Middle frontal gyrus (tissue), 1 donor: Measurements from ENCODE around the gene DENND10.
"Not testable (repeated sequence)": the region's sequence is repeated elsewhere in the genome, so short reads cannot be mapped to it uniquely, and the experiment has no call there.

Source experiments
- DNase-seq: peaks from one replicate; pipeline ENCODE4 v3.0.0-alpha.2; 2015; ENCODE audit warnings: low spot score; ENCODE audit errors: extremely low spot score

DENND10 gene

GRCh38 chr10:119165171-119166117 lies 61.5 kb downstream of the DENND10 start, which contains the start of gene SFXN4:
Gene SFXN4 (minus strand): TSS chr10:119165714. CDS start chr10:119165647, 67 bp downstream.
- peak; percentile 47 for DNase-seq

GRCh38 chr10:119166118-119166500 lies 62.2 kb downstream of the DENND10 start:
- no peak for DNase-seq

DNA sequence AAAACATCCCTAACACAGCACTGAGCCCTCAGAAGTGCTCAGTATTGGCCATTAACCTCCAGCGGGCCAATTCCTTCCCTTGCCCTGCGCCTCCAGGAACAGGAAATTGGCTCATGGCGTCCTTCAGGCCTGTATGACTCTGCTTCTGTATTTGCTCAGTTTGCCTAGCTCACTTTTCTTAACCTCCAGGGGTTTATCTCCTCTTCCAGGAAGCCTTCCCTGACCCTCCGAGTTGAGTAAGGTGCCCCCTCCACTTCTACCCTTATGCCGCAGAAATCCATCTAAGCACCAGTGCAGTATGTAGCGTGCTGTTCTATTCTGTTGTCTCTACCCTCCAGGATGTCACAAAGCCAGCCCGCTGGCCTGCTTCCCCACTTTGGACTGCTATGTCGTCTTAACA lies 62.7 kb downstream of the DENND10 start:
- no peak for DNase-seq

- no peak for DNase-seq
Measured at GRCh38 chr10:119167041-119167440, 63.1 kb downstream of the DENND10 start.

- DNase-seq, result no peak
Measured at GRCh38 chr10:119174109-119174508, 70.2 kb downstream of the DENND10 start.

GRCh38 chr10:119176166-119176565 lies 72.3 kb downstream of the DENND10 start:
- DNase-seq, result no peak

DNA sequence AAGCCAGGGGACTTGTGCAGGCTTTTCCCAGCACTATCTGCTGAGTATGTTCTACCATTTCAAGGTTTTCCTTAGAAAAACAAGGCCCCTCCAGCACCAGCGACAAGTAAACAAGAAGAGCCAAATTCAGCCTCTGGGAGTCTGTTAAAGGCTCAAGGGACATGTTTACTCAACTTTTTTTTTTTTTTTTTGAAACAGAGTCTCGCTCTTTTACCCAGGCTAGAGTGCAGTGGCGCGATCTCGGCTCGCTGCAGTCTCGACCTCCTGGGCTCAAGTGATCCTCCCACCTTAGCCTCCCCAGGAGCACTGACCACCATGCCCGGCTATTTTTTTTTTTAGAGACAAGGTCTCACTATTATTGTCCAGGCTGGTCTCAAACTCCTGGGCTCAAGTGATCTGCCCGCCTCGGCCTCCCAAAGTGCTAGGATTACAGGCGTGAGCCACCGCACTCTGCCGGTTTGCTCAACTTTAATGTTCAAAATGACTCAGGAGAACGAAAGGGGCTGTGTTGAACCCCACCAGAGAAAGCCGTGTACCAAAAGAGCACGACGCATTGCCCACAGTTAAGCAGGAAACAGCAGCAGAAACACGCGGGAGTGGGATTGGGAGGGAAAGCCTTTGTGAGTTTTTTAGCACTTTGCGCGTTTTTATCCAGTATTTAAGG lies 73.9 kb downstream of the DENND10 start:
- no peak for DNase-seq

DNA sequence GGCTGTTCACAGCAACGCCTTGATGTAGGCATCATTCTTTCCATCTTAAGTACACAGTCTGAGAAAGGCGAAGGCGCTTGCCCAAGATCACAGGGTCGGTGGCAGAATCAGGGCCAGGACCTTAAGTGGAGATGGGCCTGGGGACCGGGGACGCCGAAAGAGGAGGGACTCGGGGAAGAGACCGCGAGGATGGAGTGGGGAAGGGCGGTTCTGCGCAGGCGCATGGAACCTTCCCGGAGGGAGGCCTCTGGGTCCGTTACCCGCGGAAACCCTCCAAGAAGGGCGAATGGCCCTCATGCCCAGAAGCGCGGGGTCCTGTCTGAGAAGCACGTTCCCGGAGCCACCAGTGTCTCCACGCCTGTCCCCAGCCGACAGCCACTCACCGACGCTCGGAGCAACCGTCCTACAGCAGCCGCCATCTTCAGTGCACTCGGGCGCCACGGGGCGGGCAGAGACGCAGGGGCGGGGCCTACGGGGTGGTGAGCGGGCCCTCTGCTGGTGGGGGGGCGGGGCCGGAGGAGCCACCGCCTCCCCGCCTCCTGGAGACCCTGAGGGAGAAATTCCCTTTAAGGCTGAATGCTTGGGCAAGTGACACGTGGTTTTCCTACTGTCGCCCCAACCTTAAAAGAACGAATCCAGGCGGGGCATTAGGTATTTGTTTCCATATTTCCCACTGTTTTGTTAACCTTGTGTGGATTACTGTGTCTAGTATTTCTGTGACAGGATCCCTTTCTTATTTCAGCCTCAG lies 74.6 kb downstream of the DENND10 start, which contains the start of gene PRDX3:
TSS of gene PRDX3 (minus strand) at position 441 of the 748 bp plus-strand sequence. CDS start at position 419, 22 bp downstream.
- DNase-seq, result peak; percentile 73

DNA sequence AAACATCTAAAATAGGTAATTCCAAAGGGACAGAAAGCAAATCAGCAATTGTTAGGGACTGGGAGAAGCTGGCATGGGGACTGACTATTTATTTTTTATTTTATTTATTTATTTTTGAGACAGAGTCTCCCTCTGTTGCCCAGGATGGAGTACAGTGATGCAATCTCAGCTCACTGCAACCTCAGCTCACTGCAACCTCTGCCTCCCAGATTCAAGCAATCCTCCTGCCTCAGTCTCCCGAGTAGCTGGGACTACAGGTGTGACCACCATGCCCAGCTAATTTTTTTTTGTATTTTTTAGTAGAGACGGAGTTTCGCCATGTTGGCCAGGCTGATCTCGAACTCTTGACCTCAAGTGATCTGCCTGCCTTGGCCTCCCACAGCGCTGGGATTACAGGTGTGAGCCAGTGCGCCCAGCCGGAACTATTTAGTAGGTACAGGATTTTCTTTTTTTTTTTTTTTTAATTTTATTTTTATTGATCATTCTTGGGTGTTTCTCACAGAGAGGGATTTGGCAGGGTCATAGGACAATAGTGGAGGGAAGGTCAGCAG lies 77.0 kb downstream of the DENND10 start:
- DNase-seq, result not testable (repeated sequence)

DNA sequence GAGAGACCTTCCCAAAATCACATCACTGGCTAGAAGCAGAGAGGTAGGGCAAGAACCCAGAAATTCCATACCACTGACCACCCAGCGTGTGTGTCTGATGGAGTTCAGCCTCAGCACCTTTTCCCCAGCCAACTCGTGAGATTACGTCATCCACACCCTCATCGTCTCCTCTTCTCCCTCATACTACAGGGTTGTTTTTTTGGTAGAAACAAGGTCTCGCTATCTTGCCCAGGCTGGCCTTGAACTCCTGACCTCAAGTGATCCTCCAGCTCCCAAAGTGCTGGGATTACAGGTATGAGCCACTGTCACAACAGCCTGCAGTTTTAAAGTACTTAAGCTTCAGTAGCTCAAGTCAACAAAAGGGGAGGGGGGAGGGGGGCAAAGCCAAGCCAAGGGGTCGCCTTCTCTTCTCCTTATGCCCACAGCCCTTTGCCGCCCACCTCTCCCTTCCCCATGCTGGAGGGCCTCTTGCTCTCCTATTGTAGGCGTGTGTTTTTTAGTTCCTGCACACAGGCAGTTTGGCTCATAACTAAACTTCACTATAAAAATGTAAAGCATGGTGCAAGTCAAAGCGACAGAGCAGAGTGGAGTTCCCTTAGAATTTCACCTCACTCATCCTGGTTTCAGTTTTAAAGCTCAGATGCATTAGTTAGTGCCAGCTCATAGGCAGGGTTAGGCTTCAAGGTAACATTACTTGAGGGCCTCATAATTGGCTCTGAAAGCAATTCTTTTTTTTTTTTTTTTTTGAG lies 79.9 kb downstream of the DENND10 start:
- DNase-seq, result no peak
